Measurements from ENCODE around the gene FRMPD2. TPM values are rescaled to one million over a fixed set of nuclear protein-coding genes. Genes with fewer than 3 reads are reported as not detected.

FRMPD2 gene
- total and polyA plus RNA-seq, 2 donors (not counting 3 experiments of a cell fraction or from before 2014, with no cell fraction given) = 0.42 TPM; not detected in 1

DNA sequence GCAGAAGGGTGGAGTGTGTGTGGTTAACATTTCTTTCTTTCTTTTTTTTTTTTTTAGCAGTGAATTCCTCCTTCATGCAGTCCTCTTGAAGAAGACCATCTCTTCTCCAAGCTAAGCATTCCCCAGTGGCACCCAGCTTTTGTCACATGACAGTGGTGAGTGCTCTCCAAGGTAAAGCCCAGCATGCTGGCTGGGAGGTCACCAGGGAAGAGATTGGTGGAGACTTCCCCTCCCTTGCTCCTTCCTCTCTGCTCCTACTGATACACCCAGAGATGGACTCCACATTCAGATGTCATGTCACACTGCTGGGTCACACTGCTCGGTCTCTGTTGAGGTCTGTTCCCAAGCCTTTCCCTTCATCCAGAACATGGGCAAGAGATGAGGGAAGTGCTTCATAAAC, 55.3 kb downstream of the FRMPD2 start:
- ChIA-PET CTCF (no interaction called here), POLR2A (no interaction called here)
- H3K27me3 ChIP-seq (ENCODE audit: control insufficient read depth in 2 of 2, insufficient read depth in 2 of 2, low read length in 2 of 2) = peaks cover 2 to 3% of the 10 kb centered on the region in 2 experiments
- H3K27ac ChIP-seq (ENCODE audit: insufficient read depth, low read depth, low read length) = no peak overlapping the region
- DNase-seq (ENCODE audit: low read depth, low spot score) (no peak), FAIRE-seq (no peak)
- H3K4me2 ChIP-seq (ENCODE audit: insufficient read depth, low read length) = no peak overlapping the region
- no peaks in the 10 kb centered on the region for H3K36me3 ChIP-seq (ENCODE audit: control insufficient read depth in 2 of 2, extremely low read depth in 1 of 2, insufficient read depth in 2 of 2, low read length in 2 of 2)
- H3K4me1 ChIP-seq (ENCODE audit: control insufficient read depth, extremely low read depth, insufficient read depth, low read length) = no peaks in the 10 kb centered on the region
- H4K20me1 ChIP-seq (replicated peaks; ENCODE audit: control insufficient read depth, extremely low read depth, insufficient read depth, low read length) = no peaks in the 10 kb centered on the region
- H3K9me1 ChIP-seq (replicated peaks; ENCODE audit: control insufficient read depth, extremely low read depth, insufficient read depth, low read length) = no peaks in the 10 kb centered on the region
- TF ChIP-seq POLR2AphosphoS5 (IDR thresholded peaks at IDR 0.05; ENCODE audit: insufficient read depth, low read depth, low read length) (no peak), FOS (IDR thresholded peaks at IDR 0.05; ENCODE audit: borderline replicate concordance, insufficient read depth, low read length) (no peak), JUN (IDR thresholded peaks at IDR 0.05; ENCODE audit: borderline replicate concordance, insufficient read depth, insufficient read length, low read depth) (no peak)
- TF ChIP-seq, protein P1, sequence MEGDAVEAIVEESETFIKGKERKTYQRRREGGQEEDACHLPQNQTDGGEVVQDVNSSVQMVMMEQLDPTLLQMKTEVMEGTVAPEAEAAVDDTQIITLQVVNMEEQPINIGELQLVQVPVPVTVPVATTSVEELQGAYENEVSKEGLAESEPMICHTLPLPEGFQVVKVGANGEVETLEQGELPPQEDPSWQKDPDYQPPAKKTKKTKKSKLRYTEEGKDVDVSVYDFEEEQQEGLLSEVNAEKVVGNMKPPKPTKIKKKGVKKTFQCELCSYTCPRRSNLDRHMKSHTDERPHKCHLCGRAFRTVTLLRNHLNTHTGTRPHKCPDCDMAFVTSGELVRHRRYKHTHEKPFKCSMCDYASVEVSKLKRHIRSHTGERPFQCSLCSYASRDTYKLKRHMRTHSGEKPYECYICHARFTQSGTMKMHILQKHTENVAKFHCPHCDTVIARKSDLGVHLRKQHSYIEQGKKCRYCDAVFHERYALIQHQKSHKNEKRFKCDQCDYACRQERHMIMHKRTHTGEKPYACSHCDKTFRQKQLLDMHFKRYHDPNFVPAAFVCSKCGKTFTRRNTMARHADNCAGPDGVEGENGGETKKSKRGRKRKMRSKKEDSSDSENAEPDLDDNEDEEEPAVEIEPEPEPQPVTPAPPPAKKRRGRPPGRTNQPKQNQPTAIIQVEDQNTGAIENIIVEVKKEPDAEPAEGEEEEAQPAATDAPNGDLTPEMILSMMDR (IDR thresholded peaks at IDR 0.05; ENCODE audit: extremely low read depth in 1 of 2, insufficient read depth in 1 of 2, low read depth in 1 of 2, low read length in 2 of 2) = no peak
- TF ChIP-seq, protein P2, sequence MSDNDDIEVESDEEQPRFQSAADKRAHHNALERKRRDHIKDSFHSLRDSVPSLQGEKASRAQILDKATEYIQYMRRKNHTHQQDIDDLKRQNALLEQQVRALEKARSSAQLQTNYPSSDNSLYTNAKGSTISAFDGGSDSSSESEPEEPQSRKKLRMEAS (IDR thresholded peaks at IDR 0.05; ENCODE audit: insufficient read depth, insufficient read length) = no peak
- H3K9me3 ChIP-seq (replicated peaks; ENCODE audit: control insufficient read depth, insufficient read depth, low read length) = no peaks in the 10 kb centered on the region
- no peak overlapping the region for H3K4me3 ChIP-seq (replicated peaks in 1 of 3; ENCODE audit: insufficient read depth in 1 of 3, low read depth in 1 of 3, low read length in 3 of 3)
- intact Hi-C loops (cut with micrococcal nuclease) (loop anchor here (5.0 kb wide), 1 partner anchor 33 kb away; no protein-coding TSS in a partner anchor), dilution Hi-C loops (cut with MboI; ENCODE audit: extremely low pct_ligation_motif_present, low sequenced_read_pairs) (no loop called here)
- H2AFZ ChIP-seq (ENCODE audit: low read depth, low read length) = no peak overlapping the region
- no peak overlapping the region for H3K9ac ChIP-seq (replicated peaks; ENCODE audit: extremely low read depth, insufficient read depth, low read length)
- H3K79me2 ChIP-seq (ENCODE audit: control insufficient read depth, insufficient read depth, low read length) = no peaks in the 10 kb centered on the region
- no TSS peak for BruUV-seq (replicated peaks)

Measured in endothelial cell of umbilical vein (primary cell).